ENCODE measurements around the gene LIFR. TPM values are rescaled to one million over a fixed set of nuclear protein-coding genes. Genes with fewer than 3 reads are reported as not detected.

The LIFR gene
- total and polyA plus RNA-seq, 2 experiments from 2014 or later: 20.7 to 35.6 TPM

- TF ChIP-seq, protein P1, sequence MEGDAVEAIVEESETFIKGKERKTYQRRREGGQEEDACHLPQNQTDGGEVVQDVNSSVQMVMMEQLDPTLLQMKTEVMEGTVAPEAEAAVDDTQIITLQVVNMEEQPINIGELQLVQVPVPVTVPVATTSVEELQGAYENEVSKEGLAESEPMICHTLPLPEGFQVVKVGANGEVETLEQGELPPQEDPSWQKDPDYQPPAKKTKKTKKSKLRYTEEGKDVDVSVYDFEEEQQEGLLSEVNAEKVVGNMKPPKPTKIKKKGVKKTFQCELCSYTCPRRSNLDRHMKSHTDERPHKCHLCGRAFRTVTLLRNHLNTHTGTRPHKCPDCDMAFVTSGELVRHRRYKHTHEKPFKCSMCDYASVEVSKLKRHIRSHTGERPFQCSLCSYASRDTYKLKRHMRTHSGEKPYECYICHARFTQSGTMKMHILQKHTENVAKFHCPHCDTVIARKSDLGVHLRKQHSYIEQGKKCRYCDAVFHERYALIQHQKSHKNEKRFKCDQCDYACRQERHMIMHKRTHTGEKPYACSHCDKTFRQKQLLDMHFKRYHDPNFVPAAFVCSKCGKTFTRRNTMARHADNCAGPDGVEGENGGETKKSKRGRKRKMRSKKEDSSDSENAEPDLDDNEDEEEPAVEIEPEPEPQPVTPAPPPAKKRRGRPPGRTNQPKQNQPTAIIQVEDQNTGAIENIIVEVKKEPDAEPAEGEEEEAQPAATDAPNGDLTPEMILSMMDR (IDR thresholded peaks at IDR 0.05; ENCODE audit: low read depth, low read length): no peak
- Histone ChIP-seq H3K27me3 (peaks cover 4% of the 10 kb centered on the region), H3K4me1 (ENCODE audit: low read depth) (no peaks in the 10 kb centered on the region), H3K9me3 (ENCODE audit: low read depth) (no peaks in the 10 kb centered on the region), H3K27ac (no peak overlapping the region), H3K4me3 (no peak overlapping the region), H3K36me3 (no peaks in the 10 kb centered on the region)
- no peak for DNase-seq (ENCODE audit: low read depth in 1 of 2, low spot score in 1 of 2)
Measured at GRCh38 chr5:38438757-38439156, 117.7 kb downstream of the LIFR start.

- H3K4me1 ChIP-seq (ENCODE audit: low read depth): no peaks in the 10 kb centered on the region
- peaks cover 4% of the 10 kb centered on the region for H3K27me3 ChIP-seq
- H3K36me3 ChIP-seq: no peaks in the 10 kb centered on the region
- DNase-seq (ENCODE audit: low read depth in 1 of 2, low spot score in 1 of 2): peak in 1 of 2 donors; percentile 34
- no peaks in the 10 kb centered on the region for H3K9me3 ChIP-seq (ENCODE audit: low read depth)
- H3K4me3 ChIP-seq: no peak overlapping the region
- TF ChIP-seq, protein P1 (IDR thresholded peaks at IDR 0.05; ENCODE audit: low read depth, low read length): no peak
- no peak overlapping the region for H3K27ac ChIP-seq
Measured at GRCh38 chr5:38434966-38435705, 121.3 kb downstream of the LIFR start.

- Histone ChIP-seq H3K27ac (no peak overlapping the region), H3K36me3 (no peaks in the 10 kb centered on the region), H3K9me3 (ENCODE audit: low read depth) (no peaks in the 10 kb centered on the region), H3K27me3 (peaks cover 4% of the 10 kb centered on the region), H3K4me3 (no peak overlapping the region), H3K4me1 (ENCODE audit: low read depth) (no peaks in the 10 kb centered on the region)
- peak; percentile 23 to 95 for DNase-seq (ENCODE audit: low read depth in 1 of 2, low spot score in 1 of 2)
- TF ChIP-seq, protein P1 (IDR thresholded peaks at IDR 0.05; ENCODE audit: low read depth, low read length): peak; percentile 24
Measured at GRCh38 chr5:38433160-38433861, 123.1 kb downstream of the LIFR start.

DNA sequence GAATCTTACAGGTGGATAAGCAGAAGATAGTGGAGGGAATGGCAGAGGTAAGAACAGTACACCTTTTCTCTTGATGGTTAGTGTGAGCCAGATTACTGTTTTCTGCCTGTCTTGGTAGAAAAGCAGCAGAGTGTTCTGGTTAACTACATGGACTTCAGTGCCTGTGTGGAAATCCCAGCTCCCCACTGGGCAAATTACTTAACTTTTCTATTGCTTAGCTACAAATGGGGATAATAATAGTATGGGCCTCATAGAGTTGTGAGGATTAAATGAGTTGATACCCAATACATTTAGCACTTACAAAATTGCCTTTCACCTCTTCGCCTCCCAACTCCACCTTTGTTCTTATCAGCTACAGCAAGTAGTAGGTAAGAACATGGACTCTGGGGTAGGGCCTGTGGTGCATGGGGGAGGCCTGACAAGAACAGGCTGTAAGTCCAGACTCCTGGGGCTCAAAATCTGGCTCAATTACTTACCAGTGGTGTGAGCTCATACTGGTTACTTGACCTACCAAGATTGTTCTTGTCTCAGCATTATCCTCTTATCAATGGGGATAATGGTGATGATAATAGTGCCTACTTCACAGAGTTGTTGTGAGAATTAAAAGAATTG is 125.1 kb downstream of the LIFR start:
- Histone ChIP-seq H3K27ac (no peak overlapping the region), H3K9me3 (ENCODE audit: low read depth) (no peaks in the 10 kb centered on the region), H3K4me1 (ENCODE audit: low read depth) (no peaks in the 10 kb centered on the region), H3K27me3 (peaks cover 4% of the 10 kb centered on the region), H3K36me3 (no peaks in the 10 kb centered on the region), H3K4me3 (no peak overlapping the region)
- TF ChIP-seq, protein P1 (IDR thresholded peaks at IDR 0.05; ENCODE audit: low read depth, low read length): no peak
- DNase-seq (ENCODE audit: low read depth in 1 of 2, low spot score in 1 of 2): no peak

DNA sequence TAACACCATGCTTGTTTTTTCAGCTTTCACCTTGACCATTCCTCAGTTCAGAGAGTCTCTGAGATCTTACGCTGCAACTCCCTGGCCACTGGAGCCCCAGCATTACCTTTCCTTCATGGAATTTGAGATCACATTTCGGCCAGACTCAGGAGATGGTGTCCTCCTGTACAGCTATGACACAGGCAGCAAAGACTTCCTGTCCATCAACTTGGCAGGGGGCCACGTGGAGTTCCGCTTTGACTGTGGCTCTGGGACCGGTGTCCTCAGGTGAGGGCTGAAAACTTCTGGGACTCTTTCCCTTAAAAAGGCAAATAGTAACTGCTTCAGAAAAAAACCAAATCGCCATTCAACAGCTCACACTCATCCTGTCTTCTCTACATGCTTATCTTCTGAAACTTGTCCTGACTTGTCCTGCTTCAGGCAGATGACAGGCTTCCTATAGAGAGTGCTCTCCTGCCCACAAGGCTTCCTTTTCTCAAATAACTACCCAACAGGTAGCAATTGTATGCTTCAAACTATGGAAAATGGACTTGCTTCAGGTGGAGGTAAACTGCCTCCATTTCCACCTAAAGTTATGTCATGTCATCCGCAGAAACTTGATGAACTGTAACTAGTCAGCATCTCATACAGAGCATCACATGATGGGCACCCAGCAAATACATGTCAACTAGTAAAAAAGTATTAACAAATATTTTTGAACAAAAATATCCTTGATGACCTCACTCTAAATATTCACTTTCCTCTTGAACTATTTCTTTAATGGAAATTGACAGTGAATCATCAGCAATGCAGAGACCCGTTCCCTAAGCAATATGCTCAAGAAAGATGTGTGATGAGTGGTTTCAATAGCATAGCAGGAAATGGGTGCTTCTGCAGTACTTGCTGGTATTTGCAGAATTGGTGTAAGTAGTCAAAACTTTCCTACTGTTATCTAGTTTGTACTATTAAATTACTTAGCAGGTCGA is 129.2 kb downstream of the LIFR start:
- no peak overlapping the region for H3K27ac ChIP-seq
- H3K4me1 ChIP-seq (ENCODE audit: low read depth): no peaks in the 10 kb centered on the region
- TF ChIP-seq, protein P1 (IDR thresholded peaks at IDR 0.05; ENCODE audit: low read depth, low read length): no peak
- H3K9me3 ChIP-seq (ENCODE audit: low read depth): no peaks in the 10 kb centered on the region
- H3K36me3 ChIP-seq: no peaks in the 10 kb centered on the region
- H3K27me3 ChIP-seq: no peaks in the 10 kb centered on the region
- no peak overlapping the region for H3K4me3 ChIP-seq
- no peak for DNase-seq (ENCODE audit: low read depth in 1 of 2, low spot score in 1 of 2)

All from cardiac muscle cell (in vitro differentiated cells and primary cell).